Tibial nerve (tissue), 4 donors: ENCODE measurements around the gene PLAAT4. TPM values are rescaled to one million over a fixed set of nuclear protein-coding genes. Genes with fewer than 3 reads are reported as not detected.
A peak's percentile ranks its signal among the peaks of the same experiment; 100 is the strongest.

ENCODE experiments used
- DNase-seq, 2 donors: peaks; one replicate each; pipeline ENCODE4 v3.0.0-alpha.2; 2019; ENCODE audit warnings: low spot score in 2 of 2
- H3K27ac ChIP-seq, 4 donors: fragments of 200-600 bp; sonication (generic) in 3 of 4; one replicate each; pipeline ENCODE4 v1.5.1; 2017 to 2019; ENCODE audit warnings: mild to moderate bottlenecking in 1 of 4
- H3K27me3 ChIP-seq, 2 donors: fragments of 200-600 bp; sonication (generic) in 1 of 2; one replicate each; pipeline versions ENCODE4 v1.5.1 to v1.6.0; 2017 to 2019
- H3K36me3 ChIP-seq, 3 donors: fragments of 200-600 bp; sonication (generic); one replicate each; pipeline ENCODE4 v1.5.1; 2018 to 2019
- H3K4me1 ChIP-seq, 4 donors: fragments of 200-600 bp; sonication (generic) in 3 of 4; one replicate each; pipeline ENCODE4 v1.5.1; 2017 to 2019
- H3K4me3 ChIP-seq, 4 donors: fragments of 200-600 bp; sonication (generic) in 3 of 4; one replicate each; pipeline ENCODE4 v1.5.1; 2017 to 2019; ENCODE audit warnings: mild to moderate bottlenecking in 1 of 4, moderate library complexity in 1 of 4
- H3K9me3 ChIP-seq, 4 donors: fragments of 200-600 bp; sonication (generic) in 3 of 4; one replicate each; pipeline ENCODE4 v1.5.1; 2017 to 2019
- EP300 ChIP-seq, 2 donors: sonication (generic); formaldehyde crosslinking; IDR thresholded peaks; one replicate each; pipeline ENCODE4 v1.6.1; 2017; ENCODE audit warnings: antibody characterized with exemption in 2 of 2, mild to moderate bottlenecking in 1 of 2
- POLR2A ChIP-seq, 2 donors: fragments of 450-650 bp; IDR thresholded peaks; one replicate each; pipeline ENCODE4 v1.6.1; 2017; ENCODE audit warnings: antibody characterized with exemption in 2 of 2, mild to moderate bottlenecking in 2 of 2, moderate library complexity in 2 of 2
- WGBS, 2 donors: methylation state at CpG; one replicate each; pipeline ENCODE4 v1.1.5; 2018; 5-methylcytosine and 5-hydroxymethylcytosine counted together
- total RNA-seq, 4 donors: library from RNA; depleted of rRNA; stranded (reverse); fragments of >200 nt; gene quantifications; one replicate each; pipeline ENCODE4 v1.1.0, GENCODE V29; 2016
- TF ChIP-seq, protein P1 (sequence below), 5 experiments: fragments of 200-600 bp in 3 of 5; fragments of 450-650 bp in 2 of 5; sonication (generic) in 3 of 5; IDR thresholded peaks; one replicate each; pipeline ENCODE4 v1.5.1; 2016 to 2019; ENCODE audit warnings: antibody characterized with exemption in 5 of 5, mild to moderate bottlenecking in 3 of 5, moderate library complexity in 2 of 5

The PLAAT4 gene
- total RNA-seq, 4 donors from 2014 or later: 6.3 to 43.7 (median 23.0) TPM

DNA sequence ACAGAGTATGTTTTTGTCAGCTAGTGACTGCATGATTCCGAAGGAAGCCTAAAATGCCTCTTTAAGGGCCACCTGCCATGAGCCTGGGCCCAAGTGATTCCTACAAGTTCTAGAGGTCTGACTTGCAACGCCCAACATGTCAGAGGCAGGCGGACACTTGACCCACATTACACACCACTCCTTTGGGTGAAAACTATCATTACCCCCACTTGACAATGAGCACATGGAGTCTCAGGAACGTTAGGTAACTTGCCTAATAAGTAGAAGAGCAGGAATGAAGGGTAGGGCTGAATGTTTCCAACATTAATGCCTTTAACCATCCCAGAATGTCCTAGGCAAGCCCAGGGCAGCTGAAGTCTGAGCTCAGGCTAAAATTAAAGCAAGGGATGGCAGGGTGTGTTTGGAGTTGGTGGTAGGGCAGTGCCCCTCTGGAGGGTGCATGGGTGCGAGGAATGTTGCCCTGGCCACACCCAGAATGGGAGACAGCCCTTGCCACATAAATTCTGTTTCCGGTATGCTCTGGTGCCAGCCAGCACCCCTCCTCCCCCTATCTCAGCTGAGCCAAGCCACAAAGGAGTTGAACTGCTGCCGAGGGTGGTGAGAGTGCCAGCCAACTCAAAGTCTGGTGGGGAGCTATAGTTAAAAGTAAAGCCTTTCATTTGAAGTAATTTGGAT lies 24.0 kb downstream of the PLAAT4 start:
- DNase-seq: no peak
- 54 to 57% methylated on average over 7 of the region's 7 CpGs for WGBS, 2 donors
- Histone ChIP-seq H3K27me3 (no peaks in the 10 kb centered on the region), H3K4me3 (no peak overlapping the region), H3K36me3 (no peaks in the 10 kb centered on the region), H3K4me1 (peaks cover 0 to 30% (median 5%) of the 10 kb centered on the region in 4 donors), H3K27ac (peak overlapping the region in 3 of 4 donors; percentile 36 to 72 (median 63)), H3K9me3 (no peaks in the 10 kb centered on the region)
- peak in 1 of 2 donors; percentile 18 for TF ChIP-seq EP300 (IDR thresholded peaks at IDR 0.05)
- TF ChIP-seq, protein P1, sequence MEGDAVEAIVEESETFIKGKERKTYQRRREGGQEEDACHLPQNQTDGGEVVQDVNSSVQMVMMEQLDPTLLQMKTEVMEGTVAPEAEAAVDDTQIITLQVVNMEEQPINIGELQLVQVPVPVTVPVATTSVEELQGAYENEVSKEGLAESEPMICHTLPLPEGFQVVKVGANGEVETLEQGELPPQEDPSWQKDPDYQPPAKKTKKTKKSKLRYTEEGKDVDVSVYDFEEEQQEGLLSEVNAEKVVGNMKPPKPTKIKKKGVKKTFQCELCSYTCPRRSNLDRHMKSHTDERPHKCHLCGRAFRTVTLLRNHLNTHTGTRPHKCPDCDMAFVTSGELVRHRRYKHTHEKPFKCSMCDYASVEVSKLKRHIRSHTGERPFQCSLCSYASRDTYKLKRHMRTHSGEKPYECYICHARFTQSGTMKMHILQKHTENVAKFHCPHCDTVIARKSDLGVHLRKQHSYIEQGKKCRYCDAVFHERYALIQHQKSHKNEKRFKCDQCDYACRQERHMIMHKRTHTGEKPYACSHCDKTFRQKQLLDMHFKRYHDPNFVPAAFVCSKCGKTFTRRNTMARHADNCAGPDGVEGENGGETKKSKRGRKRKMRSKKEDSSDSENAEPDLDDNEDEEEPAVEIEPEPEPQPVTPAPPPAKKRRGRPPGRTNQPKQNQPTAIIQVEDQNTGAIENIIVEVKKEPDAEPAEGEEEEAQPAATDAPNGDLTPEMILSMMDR (IDR thresholded peaks at IDR 0.05): no peak

DNA sequence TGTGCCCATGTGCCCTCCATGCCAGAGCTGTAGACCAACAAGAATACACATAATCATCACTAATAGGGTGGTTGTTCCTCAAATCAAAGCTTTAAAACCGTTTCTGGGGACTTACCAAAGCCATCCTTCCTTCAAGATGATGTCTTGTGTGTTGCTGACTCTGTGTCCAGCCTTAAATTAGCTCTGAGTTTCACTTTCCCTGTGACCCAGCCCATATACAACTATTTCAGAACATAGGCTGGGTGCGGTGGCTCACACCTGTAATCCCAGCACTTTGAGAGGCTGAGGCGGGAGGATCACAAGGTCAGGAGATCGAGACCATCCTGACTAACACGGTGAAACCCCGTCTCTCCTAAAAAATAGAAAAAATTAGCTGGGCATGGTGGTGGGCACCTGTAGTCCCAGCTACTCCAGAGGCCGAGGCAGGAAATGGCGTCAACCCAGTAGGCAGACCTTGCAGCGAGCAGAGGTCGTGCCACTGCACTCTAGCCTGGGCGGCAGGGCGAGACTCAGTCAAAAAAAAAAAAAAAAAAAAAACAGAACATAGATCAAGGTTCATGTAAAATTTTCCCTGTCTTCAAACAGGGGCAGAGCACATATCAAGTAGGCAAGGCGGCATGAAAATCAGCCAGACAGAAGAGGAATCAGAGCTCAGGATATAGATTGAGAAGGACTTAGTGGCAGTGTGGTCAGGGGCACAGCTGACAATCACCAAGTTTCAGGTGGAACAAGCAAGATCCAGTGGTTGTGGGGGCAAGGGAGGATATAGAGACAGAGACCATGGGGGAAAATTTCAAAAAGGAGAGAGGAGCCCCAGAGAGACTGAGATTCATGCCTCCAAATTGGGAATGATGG lies 26.8 kb downstream of the PLAAT4 start, which contains the start of gene PLAAT2:
Gene PLAAT2 (minus strand): TSS at position 179 of the 855 bp plus-strand sequence. CDS start 55 bp downstream, at position 124.
- 91 to 94% methylated on average over 13 of the region's 13 CpGs for WGBS, 2 donors
- TF ChIP-seq, protein P1 (IDR thresholded peaks at IDR 0.05): no peak
- TF ChIP-seq EP300 (IDR thresholded peaks at IDR 0.05) (no peak), POLR2A (IDR thresholded peaks at IDR 0.05) (no peak)
- H3K27me3 ChIP-seq: no peaks in the 10 kb centered on the region

DNA sequence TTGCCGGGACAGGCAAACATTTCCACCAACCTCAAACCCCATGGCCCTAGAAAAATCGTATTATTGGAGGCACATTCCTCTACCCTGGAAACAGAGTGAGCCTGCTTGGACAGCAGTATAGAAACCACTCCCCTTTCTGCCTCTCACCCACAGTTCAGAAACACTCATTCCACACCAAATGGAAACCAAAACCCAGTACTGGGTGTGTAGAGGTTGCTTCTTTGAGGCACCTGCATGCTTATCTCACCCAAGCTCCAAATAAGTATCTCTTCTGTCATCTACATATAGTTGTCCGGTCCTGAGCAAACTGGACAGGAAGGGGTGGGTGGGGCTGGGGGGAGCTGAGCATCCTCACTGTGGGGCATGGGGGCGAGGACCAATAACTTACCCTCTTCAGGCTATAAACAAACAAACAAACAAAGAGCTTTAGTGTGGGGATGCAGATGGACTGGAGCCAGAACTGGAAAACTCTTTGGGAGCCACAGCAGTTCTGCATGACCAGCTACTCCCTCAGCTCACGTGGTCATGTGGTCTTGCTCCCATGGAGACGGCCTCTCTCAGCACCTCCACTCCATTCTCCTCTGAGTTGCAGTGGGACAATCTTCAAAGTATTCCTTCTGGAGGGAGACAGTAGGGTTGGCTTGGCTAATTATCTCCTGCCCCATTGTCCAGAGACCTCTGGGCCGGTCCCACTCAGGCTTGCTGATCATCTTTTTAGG lies 27.6 kb downstream of the PLAAT4 start:
- Histone ChIP-seq H3K4me1 (peaks cover 0 to 45% (median 10%) of the 10 kb centered on the region in 4 donors), H3K27ac (peak overlapping the region in 2 of 4 donors; percentile 50 to 62), H3K9me3 (no peaks in the 10 kb centered on the region), H3K36me3 (no peaks in the 10 kb centered on the region), H3K4me3 (no peak overlapping the region), H3K27me3 (no peaks in the 10 kb centered on the region)
- WGBS, 2 donors: 41 to 64% methylated on average over 7 of the region's 7 CpGs
- no peak for DNase-seq
- TF ChIP-seq, protein P1 (IDR thresholded peaks at IDR 0.05): no peak
- TF ChIP-seq POLR2A (IDR thresholded peaks at IDR 0.05) (no peak), EP300 (IDR thresholded peaks at IDR 0.05) (no peak)

More for the DNA sequence above, 26.8 kb downstream of the PLAAT4 start, which contains the start of gene PLAAT2:
- Histone ChIP-seq H3K4me1 (peaks cover 0 to 45% (median 10%) of the 10 kb centered on the region in 4 donors), H3K9me3 (no peaks in the 10 kb centered on the region), H3K36me3 (no peaks in the 10 kb centered on the region), H3K27ac (peak within 1 kb of the TSS in 1 of 4 donors; percentile 62), H3K4me3 (no peak within 1 kb of the TSS)
- no peak for DNase-seq

DNA sequence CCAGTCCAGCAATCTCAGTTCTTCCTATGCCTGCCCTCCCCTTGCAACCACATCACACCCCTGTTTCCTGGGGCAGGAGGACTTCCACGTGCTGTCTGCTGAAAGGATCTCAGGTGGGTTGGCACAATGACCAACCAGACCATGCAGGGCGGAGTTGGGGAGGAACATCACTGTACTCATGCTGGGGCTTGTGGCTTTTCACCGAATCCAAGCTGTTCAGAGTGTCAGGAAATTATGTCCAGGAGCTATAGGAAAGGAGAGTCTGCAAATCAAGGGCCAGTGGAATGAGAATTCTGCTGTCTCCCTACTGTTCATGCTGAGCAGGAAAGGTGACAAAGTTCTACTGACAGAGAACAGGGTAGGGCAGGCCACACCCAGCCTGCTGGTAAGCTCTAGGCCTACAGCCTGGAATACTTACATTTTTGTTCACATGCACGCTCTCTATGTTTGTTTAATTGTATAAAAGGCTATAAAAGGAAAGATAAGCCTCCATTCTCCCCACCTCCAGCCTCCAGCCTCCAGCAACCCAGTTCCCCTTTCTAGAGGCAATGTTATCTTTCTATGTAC lies 28.3 kb downstream of the PLAAT4 start:
- Histone ChIP-seq H3K4me1 (peaks cover 0 to 44% (median 10%) of the 10 kb centered on the region in 4 donors), H3K27ac (peak overlapping the region in 2 of 4 donors; percentile 50 to 62), H3K36me3 (no peaks in the 10 kb centered on the region), H3K27me3 (no peaks in the 10 kb centered on the region), H3K9me3 (no peaks in the 10 kb centered on the region), H3K4me3 (no peak overlapping the region)
- TF ChIP-seq, protein P1 (IDR thresholded peaks at IDR 0.05): no peak
- TF ChIP-seq EP300 (IDR thresholded peaks at IDR 0.05): no peak
- no peak for DNase-seq
- 78 to 89% methylated on average over 4 of the region's 4 CpGs for WGBS, 2 donors
